Breast epithelium (tissue), 4 donors: Measurements from ENCODE around the gene SHISA4. TPM values are rescaled to one million over a fixed set of nuclear protein-coding genes. Genes with fewer than 3 reads are reported as not detected.
A peak's percentile ranks its signal among the peaks of the same experiment; 100 is the strongest.

Experiments used
- DNase-seq, 2 donors: peaks; one replicate each; pipeline ENCODE4 v3.0.0-alpha.2; 2019; ENCODE audit warnings: low spot score in 2 of 2
- H3K27ac ChIP-seq, 2 donors: fragments of 200-600 bp; sonication (generic) in 1 of 2; one replicate each; pipeline ENCODE4 v1.5.1; 2016 to 2019; ENCODE audit warnings: mild to moderate bottlenecking in 1 of 2
- H3K27me3 ChIP-seq, 2 donors: fragments of 200-600 bp; sonication (generic) in 1 of 2; one replicate each; pipeline versions ENCODE4 v1.5.1 to v1.6.0; 2017 to 2019; ENCODE audit warnings: control low read depth in 1 of 2, mild to moderate bottlenecking in 1 of 2
- H3K36me3 ChIP-seq: fragments of 200-600 bp; one replicate; pipeline ENCODE4 v1.5.1; 2019
- H3K4me1 ChIP-seq, 2 donors: fragments of 200-600 bp; sonication (generic); one replicate each; pipeline ENCODE4 v1.5.1; 2016 to 2019; ENCODE audit warnings: control low read depth in 1 of 2
- H3K4me3 ChIP-seq, 3 donors: fragments of 200-600 bp; sonication (generic); 1 replicate in 2 of 3; 2 replicates in 1 of 3; pipeline ENCODE4 v1.5.1; 2016 to 2019; ENCODE audit warnings: mild to moderate bottlenecking in 3 of 3, moderate library complexity in 2 of 3
- H3K9me3 ChIP-seq, 2 donors: fragments of 200-600 bp; sonication (generic) in 1 of 2; one replicate each; pipeline ENCODE4 v1.5.1; 2016 to 2019; ENCODE audit warnings: control low read depth in 1 of 2
- CTCF ChIP-seq, 3 donors: fragments of 450-650 bp; IDR thresholded peaks; one replicate each; pipeline ENCODE4 v1.5.1; 2016 to 2017; ENCODE audit warnings: antibody characterized with exemption in 3 of 3, mild to moderate bottlenecking in 3 of 3, moderate library complexity in 3 of 3
- POLR2A ChIP-seq: fragments of 450-650 bp; IDR thresholded peaks from one replicate; pipeline ENCODE4 v1.6.1; 2016; ENCODE audit warnings: antibody characterized with exemption, mild to moderate bottlenecking, moderate library complexity
- POLR2AphosphoS5 ChIP-seq, 3 donors: sonication (generic); formaldehyde crosslinking; IDR thresholded peaks; one replicate each; pipeline ENCODE4 v1.6.1; 2017; ENCODE audit warnings: antibody characterized with exemption in 3 of 3
- intact Hi-C: fragments of 100-400 bp; cut with DNase I; formaldehyde crosslinking; loops from one replicate; pipeline ENCODE4 v1.15.1; 2023; ENCODE audit warnings: low total_unique reads
- total RNA-seq, 3 donors: library from RNA; depleted of rRNA; stranded (reverse); fragments of >200 nt; gene quantifications; one replicate each; pipeline ENCODE4 v1.1.0, GENCODE V29; 2016

Gene SHISA4
- total RNA-seq, 3 donors from 2014 or later, result 15.7 to 21.9 (median 20.3) TPM

DNA sequence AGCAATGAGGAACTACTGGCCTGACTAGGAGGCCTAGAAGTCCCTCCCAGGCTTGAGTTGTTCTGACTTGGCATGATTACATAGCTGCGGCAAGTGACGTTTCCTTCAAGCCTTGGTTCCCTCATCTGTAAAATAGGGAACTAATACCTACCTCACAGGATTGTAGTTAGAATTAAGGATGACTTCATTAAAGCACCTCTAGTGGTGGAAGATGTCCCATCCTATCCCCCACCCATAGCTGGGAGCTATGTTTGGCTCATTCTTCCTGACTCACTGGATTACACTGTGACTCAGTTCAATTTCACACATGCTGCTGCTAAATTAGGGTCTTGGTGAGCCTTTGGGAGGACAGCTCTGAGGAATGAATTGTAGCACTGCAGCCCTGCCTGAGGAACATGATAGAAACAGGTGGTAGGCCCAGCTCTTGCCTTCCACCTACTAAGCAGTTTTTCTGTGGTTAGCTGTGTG lies 6.0 kb upstream of the SHISA4 start:
- H3K27ac ChIP-seq, result no peak overlapping the region
- intact Hi-C loops, result no loop called here
- H3K4me3 ChIP-seq, result no peak overlapping the region
- H3K4me1 ChIP-seq, result no peaks in the 10 kb centered on the region
- DNase-seq, result peak in 1 of 2 donors; percentile 10
- H3K27me3 ChIP-seq, result no peaks in the 10 kb centered on the region
- H3K36me3 ChIP-seq, result no peaks in the 10 kb centered on the region
- no peak for TF ChIP-seq CTCF (IDR thresholded peaks at IDR 0.05)
- TF ChIP-seq POLR2AphosphoS5 (IDR thresholded peaks at IDR 0.05), result no peak
- TF ChIP-seq POLR2A, result no peak
- H3K9me3 ChIP-seq, result no peaks in the 10 kb centered on the region

DNA sequence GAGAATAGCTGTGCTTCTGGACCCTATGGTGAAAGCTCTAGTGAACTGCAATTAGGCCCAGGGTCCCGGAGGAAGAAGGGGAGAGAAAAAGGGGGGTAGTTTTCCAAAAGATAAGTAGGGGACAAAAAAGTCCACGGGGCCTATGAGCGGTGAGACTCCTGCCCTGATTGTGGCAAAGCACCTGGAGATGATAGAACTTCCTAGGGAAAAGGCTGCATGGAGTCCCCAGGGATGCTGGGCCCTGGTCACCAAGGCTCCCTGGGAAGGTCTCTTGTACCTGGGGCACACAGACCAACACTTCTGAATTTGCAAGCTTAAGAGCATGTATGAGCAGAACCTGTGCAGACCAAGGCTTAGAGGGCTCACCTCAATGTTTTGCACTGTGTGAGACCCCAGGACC lies 5.4 kb upstream of the SHISA4 start:
- Histone ChIP-seq H3K27ac (no peak overlapping the region), H3K27me3 (no peaks in the 10 kb centered on the region), H3K4me3 (no peak overlapping the region), H3K36me3 (no peaks in the 10 kb centered on the region), H3K4me1 (no peaks in the 10 kb centered on the region), H3K9me3 (no peaks in the 10 kb centered on the region)
- intact Hi-C loops, result no loop called here
- TF ChIP-seq POLR2A, result no peak
- TF ChIP-seq CTCF (IDR thresholded peaks at IDR 0.05), result no peak
- no peak for DNase-seq

GRCh38 chr1:201883786-201884185 lies 4.9 kb upstream of the SHISA4 start:
- TF ChIP-seq CTCF (IDR thresholded peaks at IDR 0.05), result no peak
- no peak for TF ChIP-seq POLR2A
- TF ChIP-seq POLR2AphosphoS5 (IDR thresholded peaks at IDR 0.05), result no peak
- peak in 1 of 2 donors; percentile 14 for DNase-seq
- Histone ChIP-seq H3K36me3 (no peaks in the 10 kb centered on the region), H3K27me3 (no peaks in the 10 kb centered on the region), H3K4me3 (no peak overlapping the region), H3K4me1 (no peaks in the 10 kb centered on the region), H3K27ac (no peak overlapping the region), H3K9me3 (no peaks in the 10 kb centered on the region)
- intact Hi-C loops, result no loop called here

DNA sequence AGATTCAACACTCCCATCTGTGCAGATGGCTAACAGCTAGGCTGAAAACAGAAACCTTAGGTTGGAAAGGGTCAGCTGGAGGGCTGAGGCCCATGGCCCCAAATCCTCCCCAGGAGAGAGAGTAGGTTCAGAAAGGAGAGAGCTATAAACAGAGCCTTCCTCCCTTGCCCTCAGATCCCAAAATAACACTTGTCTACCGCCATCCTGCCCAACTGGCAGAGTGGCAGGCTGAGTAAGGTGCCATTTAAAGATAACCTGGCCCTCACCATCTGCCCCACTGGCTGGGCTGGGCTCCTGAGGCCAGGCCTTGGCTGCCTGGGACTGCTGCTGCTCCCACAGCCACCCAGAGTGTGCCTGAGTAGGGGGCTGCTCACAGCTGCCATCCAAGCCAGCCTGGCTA lies 4.3 kb upstream of the SHISA4 start:
- H3K27me3 ChIP-seq, result no peaks in the 10 kb centered on the region
- intact Hi-C loops, result no loop called here
- H3K27ac ChIP-seq, result no peak overlapping the region
- no peaks in the 10 kb centered on the region for H3K4me1 ChIP-seq
- TF ChIP-seq CTCF (IDR thresholded peaks at IDR 0.05) (no peak), POLR2AphosphoS5 (IDR thresholded peaks at IDR 0.05) (no peak), POLR2A (no peak)
- H3K36me3 ChIP-seq, result no peaks in the 10 kb centered on the region
- no peaks in the 10 kb centered on the region for H3K9me3 ChIP-seq
- no peak for DNase-seq
- no peak overlapping the region for H3K4me3 ChIP-seq

DNA sequence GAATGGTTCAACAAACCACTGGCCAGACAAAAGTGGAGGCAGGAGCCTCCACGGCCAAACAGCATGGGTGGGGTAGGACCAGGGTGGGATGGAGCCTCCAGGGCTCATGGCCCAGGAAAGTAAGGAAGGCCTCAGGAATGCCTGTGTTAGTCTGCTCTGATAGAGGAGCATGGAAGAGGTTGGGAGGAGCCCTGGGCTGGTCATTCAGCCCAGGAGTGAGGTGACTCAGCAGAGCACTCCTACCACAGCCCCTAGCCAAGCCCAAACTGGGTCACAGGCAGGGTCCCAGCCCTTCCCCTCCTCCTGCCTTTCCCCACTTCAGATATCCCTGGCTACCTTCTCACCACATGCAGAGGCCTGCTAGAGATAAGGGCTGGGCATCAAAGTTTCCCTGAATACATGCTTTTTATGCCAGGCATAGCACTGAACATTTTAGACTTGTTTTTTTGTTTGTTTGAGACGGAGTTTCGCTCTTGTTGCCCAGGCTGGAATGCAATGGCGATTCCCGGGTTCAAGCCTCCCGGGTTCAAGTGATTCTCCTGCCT lies 3.1 kb upstream of the SHISA4 start:
- Histone ChIP-seq H3K36me3 (no peaks in the 10 kb centered on the region), H3K4me3 (no peak overlapping the region), H3K27ac (no peak overlapping the region), H3K4me1 (no peaks in the 10 kb centered on the region), H3K9me3 (no peaks in the 10 kb centered on the region), H3K27me3 (no peaks in the 10 kb centered on the region)
- intact Hi-C loops, result no loop called here
- TF ChIP-seq CTCF (IDR thresholded peaks at IDR 0.05) (no peak), POLR2A (no peak), POLR2AphosphoS5 (IDR thresholded peaks at IDR 0.05) (no peak)
- DNase-seq, result no peak
